GM12891 (cell line): ENCODE results near the gene ATP6V0A1.

Source experiments
- DNase-seq: peaks from one replicate; pipeline ENCODE4 v3.0.0; 2011; ENCODE audit warnings: low spot score; ENCODE audit not compliant: insufficient read length
- FAIRE-seq: peaks from 2 replicates; lab custom pipeline; 2011; peaks lifted over from hg19 to GRCh38; lab: Jason Lieb, UNC
- PAX5 ChIP-seq: IDR thresholded peaks from 2 replicates; pipeline ENCODE4 v1.6.1; 2011; ENCODE audit warnings: low read length, moderate library complexity, mild to moderate bottlenecking; ENCODE audit not compliant: insufficient read depth, severe bottlenecking
- POLR2A ChIP-seq: IDR thresholded peaks from 2 replicates; pipeline ENCODE4 v1.6.1; 2011; ENCODE audit warnings: low read depth, low read length, control low read depth
- POLR2AphosphoS5 ChIP-seq: IDR thresholded peaks from 2 replicates; pipeline ENCODE4 v1.6.1; 2011; ENCODE audit warnings: low read depth, low read length, control low read depth
- POU2F2 ChIP-seq: IDR thresholded peaks from 2 replicates; pipeline ENCODE4 v1.6.1; 2011; ENCODE audit warnings: low read depth, mild to moderate bottlenecking, control low read depth, low read length, moderate library complexity
- SPI1 ChIP-seq: IDR thresholded peaks from 2 replicates; pipeline ENCODE4 v1.6.1; 2011; ENCODE audit warnings: low read depth, low read length, control low read depth
- TAF1 ChIP-seq: IDR thresholded peaks from 2 replicates; pipeline ENCODE4 v1.6.1; 2011; ENCODE audit warnings: low read depth, low read length, control low read depth

ATP6V0A1 gene

GRCh38 chr17:42457107-42457792, 1.4 kb upstream of the ATP6V0A1 start:
- peak; percentile 28 for FAIRE-seq
- DNase-seq, result no peak
- no peak for TF ChIP-seq POU2F2
- TF ChIP-seq SPI1, result peak; percentile 90

GRCh38 chr17:42459256-42459800, 650 bp downstream of the ATP6V0A1 start:
- DNase-seq (no peak), FAIRE-seq (peak; percentile 5)
- TF ChIP-seq SPI1 (no peak), PAX5 (no peak), POU2F2 (no peak), POLR2AphosphoS5 (no peak), POLR2A (no peak), TAF1 (no peak)

DNA sequence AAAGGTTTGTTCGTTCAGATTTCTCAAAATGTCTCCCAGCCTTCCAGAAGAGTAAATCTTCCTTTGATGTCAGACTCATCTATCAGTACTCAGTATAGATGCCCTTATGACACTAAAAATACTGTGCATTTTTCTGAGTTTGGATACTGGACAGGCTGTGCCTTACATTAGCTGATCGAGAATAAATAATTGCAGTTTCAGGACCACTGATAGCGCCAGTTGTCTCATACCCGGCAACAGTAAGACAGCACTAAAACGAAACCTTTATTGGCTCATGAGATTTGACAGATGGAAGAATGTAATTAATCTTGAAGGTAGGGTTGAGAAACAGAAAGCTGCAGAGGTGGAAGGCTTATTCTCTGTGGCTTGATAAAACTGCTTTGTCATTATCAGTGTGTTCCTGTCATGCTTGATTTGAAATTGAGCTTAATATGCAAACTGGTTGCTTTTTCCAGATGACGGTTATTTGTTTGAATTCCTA, 1.2 kb downstream of the ATP6V0A1 start:
- no peak for TF ChIP-seq POU2F2
- no peak for TF ChIP-seq SPI1
- TF ChIP-seq POLR2AphosphoS5, result no peak
- no peak for TF ChIP-seq POLR2A
- no peak for TF ChIP-seq PAX5
- no peak for TF ChIP-seq TAF1
- peak; percentile 38 for DNase-seq
- FAIRE-seq, result peak; percentile 35

DNA sequence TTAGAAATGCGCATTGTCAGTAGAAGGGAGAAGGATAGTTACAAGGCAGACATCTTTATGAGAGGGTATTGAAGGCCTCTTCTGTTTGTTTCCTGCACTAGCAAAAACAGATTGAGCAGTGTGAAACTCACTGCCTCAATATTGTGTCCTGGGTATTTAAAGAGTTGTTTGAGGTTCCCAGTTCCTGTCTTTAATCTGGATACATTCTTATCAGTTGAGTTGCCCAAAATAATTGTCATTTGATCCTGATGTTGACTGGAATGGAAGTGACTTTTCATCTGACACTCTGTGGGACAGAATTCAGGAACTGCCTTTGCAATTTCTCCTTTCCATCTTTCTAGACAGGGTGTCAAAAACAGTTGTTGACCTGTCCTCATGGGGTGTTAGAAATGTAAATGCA, 1.7 kb downstream of the ATP6V0A1 start:
- no peak for TF ChIP-seq TAF1
- TF ChIP-seq POLR2A, result no peak
- TF ChIP-seq PAX5, result no peak
- no peak for TF ChIP-seq SPI1
- TF ChIP-seq POU2F2, result no peak
- no peak for TF ChIP-seq POLR2AphosphoS5
- no peak for FAIRE-seq
- no peak for DNase-seq

- TF ChIP-seq PAX5 (no peak), SPI1 (no peak), POLR2AphosphoS5 (no peak), POLR2A (no peak)
- DNase-seq (no peak), FAIRE-seq (no peak)
Observed at GRCh38 chr17:42463976-42464400, 5.3 kb downstream of the ATP6V0A1 start.

GRCh38 chr17:42467889-42468288, 9.2 kb downstream of the ATP6V0A1 start:
- no peak for FAIRE-seq
- DNase-seq, result no peak
- TF ChIP-seq POLR2AphosphoS5 (no peak), POLR2A (no peak), POU2F2 (no peak), TAF1 (no peak), PAX5 (no peak), SPI1 (no peak)

DNA sequence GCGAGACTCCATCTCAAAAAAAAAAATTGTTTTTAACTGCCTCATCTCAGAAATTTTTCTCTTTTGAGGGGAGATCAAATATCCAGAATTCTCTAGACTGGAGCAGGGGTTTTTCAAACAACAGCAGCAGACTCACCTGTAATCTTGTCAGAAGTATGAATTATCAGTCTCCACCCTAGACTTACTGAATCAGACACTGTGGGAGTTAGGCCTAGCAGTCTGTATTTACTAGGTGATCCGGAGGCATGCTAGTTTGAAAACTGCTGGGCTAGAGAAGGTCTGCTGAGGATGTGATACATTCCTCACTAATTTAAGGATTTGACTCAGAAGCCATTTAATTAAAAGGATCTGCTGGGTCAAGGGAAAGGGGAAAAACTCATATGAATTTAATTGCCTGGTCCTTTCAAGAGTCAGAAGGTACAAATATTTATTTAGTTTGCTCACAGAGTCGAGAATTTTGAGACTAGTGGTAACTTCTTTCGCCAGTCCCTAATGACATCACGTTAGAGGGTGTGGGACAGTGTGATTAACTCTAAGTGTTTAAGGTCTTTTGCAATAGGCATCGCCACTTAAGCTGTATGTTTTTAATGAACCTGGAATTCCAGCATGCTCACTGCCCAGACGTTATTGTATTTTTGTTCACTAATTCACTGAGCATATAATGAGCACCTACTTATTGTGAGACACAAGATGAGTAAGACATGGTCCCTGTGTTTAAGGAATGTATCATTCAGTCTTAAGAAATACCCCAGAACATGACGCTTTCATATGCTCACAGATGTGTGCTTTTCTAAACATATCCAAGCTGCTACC, 14.2 kb downstream of the ATP6V0A1 start:
- no peak for DNase-seq
- FAIRE-seq, result no peak
- TF ChIP-seq TAF1 (no peak), POLR2AphosphoS5 (no peak), POLR2A (no peak), POU2F2 (no peak), PAX5 (no peak), SPI1 (no peak)

DNA sequence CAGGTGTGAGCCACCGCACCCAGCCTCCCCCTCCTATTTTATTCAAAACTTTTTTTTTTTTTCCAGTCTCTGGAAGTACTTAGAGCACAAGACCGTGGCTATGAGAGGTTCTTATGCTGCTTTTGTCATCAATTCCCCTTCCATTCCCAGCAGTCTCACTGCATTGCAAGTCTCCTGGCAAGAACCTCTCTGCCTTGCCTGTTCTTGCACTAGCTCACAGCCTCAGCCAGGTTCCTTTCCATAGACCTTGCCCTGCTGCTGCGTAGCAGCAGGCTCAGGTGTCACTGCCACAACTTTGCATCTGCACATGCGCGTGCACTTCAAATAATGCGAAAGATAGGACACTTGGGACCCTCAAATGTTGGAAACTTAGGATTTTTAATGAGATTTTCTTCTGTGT, 15.6 kb downstream of the ATP6V0A1 start:
- no peak for DNase-seq
- FAIRE-seq, result no peak
- no peak for TF ChIP-seq POLR2AphosphoS5
- no peak for TF ChIP-seq POU2F2
- no peak for TF ChIP-seq TAF1

DNA sequence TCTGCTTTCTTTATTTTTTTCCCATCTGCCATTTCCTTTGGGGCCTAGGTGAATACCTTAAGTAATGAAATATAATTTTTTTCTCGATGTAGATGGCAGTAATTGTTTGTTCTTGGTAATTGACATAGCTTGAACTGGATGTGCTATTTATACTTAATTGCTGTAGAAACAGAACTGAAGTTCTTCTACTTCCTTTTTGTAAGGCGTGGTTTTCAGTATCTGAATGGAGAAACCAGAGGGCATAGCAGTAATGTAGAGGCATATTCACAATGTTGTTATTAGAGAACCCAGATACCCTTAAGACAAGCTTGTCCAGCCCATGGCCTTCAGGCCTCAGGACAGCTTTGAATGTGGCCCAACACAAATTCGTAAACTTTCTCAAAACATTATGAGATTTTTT, 16.4 kb downstream of the ATP6V0A1 start:
- no peak for TF ChIP-seq TAF1
- no peak for TF ChIP-seq SPI1
- TF ChIP-seq POLR2A, result no peak
- TF ChIP-seq POU2F2, result no peak
- TF ChIP-seq PAX5, result no peak
- TF ChIP-seq POLR2AphosphoS5, result no peak
- no peak for FAIRE-seq
- DNase-seq, result no peak
